Liver (tissue), 9 donors: ENCODE data around the gene YPEL5. TPM values are rescaled to one million over a fixed set of nuclear protein-coding genes. Genes with fewer than 3 reads are reported as not detected.

Experiments used
- DNase-seq: peaks from one replicate; pipeline ENCODE4 v3.0.0-alpha.2; 2017; ENCODE audit warnings: low spot score
- H3K27ac ChIP-seq, 2 donors: one replicate each; pipeline ENCODE4 v1.7.0; 2013; ENCODE audit warnings: inconsistent platforms in 2 of 2, low read length in 2 of 2, control low read depth in 1 of 2, low read depth in 1 of 2, mild to moderate bottlenecking in 1 of 2
- H3K27me3 ChIP-seq, 4 donors: one replicate each; pipeline versions ENCODE4 v1.6.1 to v1.7.0; 2013; ENCODE audit warnings: low read length in 3 of 4, inconsistent platforms in 1 of 4, mild to moderate bottlenecking in 1 of 4, moderate library complexity in 1 of 4; ENCODE audit not compliant: control insufficient read depth in 4 of 4, insufficient read depth in 4 of 4
- H3K36me3 ChIP-seq, 4 donors: one replicate each; pipeline versions ENCODE4 v1.6.1 to v1.7.0; 2013; ENCODE audit warnings: low read length in 3 of 4, mild to moderate bottlenecking in 3 of 4, low read depth in 1 of 4, moderate library complexity in 1 of 4; ENCODE audit not compliant: control insufficient read depth in 4 of 4, insufficient read depth in 3 of 4
- H3K4me1 ChIP-seq, 4 donors: one replicate each; pipeline versions ENCODE4 v1.6.1 to v1.7.0; 2013; ENCODE audit warnings: low read length in 3 of 4, mild to moderate bottlenecking in 3 of 4, moderate library complexity in 1 of 4; ENCODE audit not compliant: control insufficient read depth in 4 of 4, insufficient read depth in 4 of 4
- H3K4me3 ChIP-seq, 3 donors: one replicate each; pipeline versions ENCODE4 v1.6.1 to v1.7.0; 2013; ENCODE audit warnings: low read length in 3 of 3, control low read depth in 1 of 3, low read depth in 1 of 3, mild to moderate bottlenecking in 1 of 3
- H3K9ac ChIP-seq, 2 donors: one replicate each; pipeline ENCODE4 v1.7.0; 2013; ENCODE audit warnings: low read length in 2 of 2, mild to moderate bottlenecking in 2 of 2, moderate library complexity in 2 of 2, control low read depth in 1 of 2, low read depth in 1 of 2
- H3K9me3 ChIP-seq, 4 donors: one replicate each; pipeline versions ENCODE4 v1.6.1 to v1.7.0; 2013; ENCODE audit warnings: low read length in 3 of 4; ENCODE audit not compliant: control insufficient read depth in 4 of 4
- EGR1 ChIP-seq, 2 donors: IDR thresholded peaks; 2 replicates each; pipeline ENCODE4 v1.6.1; 2016 to 2018; ENCODE audit warnings: antibody characterized with exemption in 2 of 2, low read depth in 2 of 2
- FOXA1 ChIP-seq: IDR thresholded peaks from 2 replicates; pipeline ENCODE4 v1.6.1; 2016; ENCODE audit warnings: antibody characterized with exemption
- FOXA2 ChIP-seq: IDR thresholded peaks from 2 replicates; pipeline ENCODE4 v1.6.1; 2016; ENCODE audit warnings: antibody characterized with exemption
- GABPA ChIP-seq, 2 donors: IDR thresholded peaks in 1 of 2; conservative IDR thresholded peaks in 1 of 2; 2 replicates each; pipeline ENCODE4 v1.6.1; 2016; ENCODE audit warnings: antibody characterized with exemption in 2 of 2, mild to moderate bottlenecking in 1 of 2, moderate library complexity in 1 of 2
- HNF4A ChIP-seq, 2 donors: conservative IDR thresholded peaks; 2 replicates each; pipeline ENCODE4 v1.6.1; 2016; ENCODE audit warnings: antibody characterized with exemption in 2 of 2, mild to moderate bottlenecking in 2 of 2
- NR2F2 ChIP-seq: IDR thresholded peaks from 2 replicates; pipeline ENCODE4 v1.6.1; 2016; ENCODE audit warnings: antibody characterized with exemption
- RXRA ChIP-seq, 2 donors: IDR thresholded peaks; 2 replicates each; pipeline ENCODE4 v1.6.1; 2017 to 2018; ENCODE audit warnings: antibody characterized with exemption in 2 of 2, mild to moderate bottlenecking in 1 of 2
- SP1 ChIP-seq: IDR thresholded peaks from 2 replicates; pipeline ENCODE4 v1.6.1; 2018; ENCODE audit warnings: antibody characterized with exemption, mild to moderate bottlenecking
- TAF1 ChIP-seq: conservative IDR thresholded peaks from 2 replicates; pipeline ENCODE4 v1.6.1; 2016; ENCODE audit warnings: antibody characterized with exemption, mild to moderate bottlenecking
- YY1 ChIP-seq: IDR thresholded peaks from 2 replicates; pipeline ENCODE4 v1.6.1; 2016; ENCODE audit warnings: antibody characterized with exemption, mild to moderate bottlenecking
- WGBS: extraction: QIAGEN DNeasy Blood & Tissue Kit; methylation state at CpG from one replicate; pipeline ENCODE4 v1.1.7; 2013; 5-methylcytosine and 5-hydroxymethylcytosine counted together
- polyA plus RNA-seq, 2 donors: library from polyadenylated mRNA; stranded (reverse) in 1 of 2; unstranded in 1 of 2; fragments of 200-250 nt in 1 of 2; fragments of >200 nt in 1 of 2; fragmentation: Nextera tagmentation in 1 of 2; extraction: Ambion mirVana in 1 of 2; gene quantifications; one replicate each; pipeline versions ENCODE4 v1.2.1 to v1.2.3, GENCODE V29; 2013 to 2015
- total RNA-seq, 2 donors: library from RNA; depleted of rRNA; stranded (reverse); fragments of >200 nt; gene quantifications; one replicate each; pipeline ENCODE4 v1.2.3, GENCODE V29; 2014
- TF ChIP-seq, protein P1 (sequence below): IDR thresholded peaks from 2 replicates; pipeline ENCODE4 v1.6.1; 2016; ENCODE audit warnings: antibody characterized with exemption
- TF ChIP-seq, protein P2 (sequence below): IDR thresholded peaks from 2 replicates; pipeline ENCODE4 v1.6.1; 2016; ENCODE audit warnings: antibody characterized with exemption
- TF ChIP-seq, protein P3 (sequence below): IDR thresholded peaks from 2 replicates; pipeline ENCODE4 v1.6.1; 2016; ENCODE audit warnings: antibody characterized with exemption
- TF ChIP-seq, protein P4 (sequence below): fragments of 150-350 bp; IDR thresholded peaks from 2 replicates; pipeline ENCODE4 v1.5.1; 2017; ENCODE audit warnings: improper control_type of control experiment, low read depth, low read length; ENCODE audit not compliant: missing input control
- TF ChIP-seq, protein P5 (sequence below): IDR thresholded peaks from 2 replicates; pipeline ENCODE4 v1.6.1; 2016; ENCODE audit warnings: antibody characterized with exemption, mild to moderate bottlenecking
- donor health status: healthy.
- donor health status: healthy.
- donor health status: healthy.
- donor health status: healthy.
- donor health status: healthy.

Gene YPEL5
- total and polyA plus RNA-seq, 4 donors, result 20.4 to 62.8 (median 36.5) TPM

DNA sequence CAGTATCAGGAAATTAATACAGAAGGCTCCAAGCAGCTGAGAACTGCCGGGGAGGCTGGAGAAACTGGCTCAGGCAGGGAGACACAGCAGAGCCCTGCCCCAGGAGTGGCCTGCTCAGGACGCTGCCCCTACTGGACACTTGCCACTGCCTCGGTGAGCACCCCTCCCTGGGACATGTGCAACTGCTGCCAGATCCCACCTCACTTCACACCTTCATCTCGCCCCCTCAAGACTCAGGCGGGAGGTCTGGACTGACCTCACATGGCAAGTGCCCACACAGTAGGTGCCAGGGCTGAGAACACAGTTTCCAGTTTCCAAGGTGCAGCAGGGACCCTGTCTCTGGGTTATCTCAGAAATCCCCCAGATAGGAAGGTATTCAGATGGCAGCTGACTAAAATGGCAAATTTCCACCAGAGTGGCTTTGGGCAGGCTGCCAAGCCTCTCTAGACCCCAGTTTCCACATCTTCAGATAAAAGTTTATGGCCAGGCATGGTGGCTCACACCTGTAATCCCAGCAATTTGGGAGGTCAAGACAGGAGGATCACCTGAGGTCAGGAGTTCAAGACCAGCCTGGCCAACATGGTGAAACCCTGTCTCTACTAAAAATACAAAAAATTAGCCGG, 50.9 kb downstream of the YPEL5 start:
- no peak overlapping the region for H3K9ac ChIP-seq
- H3K27me3 ChIP-seq, result no peaks in the 10 kb centered on the region
- 80% methylated on average over 6 of the region's 6 CpGs for WGBS
- no peak overlapping the region for H3K27ac ChIP-seq
- no peaks in the 10 kb centered on the region for H3K36me3 ChIP-seq
- no peaks in the 10 kb centered on the region for H3K9me3 ChIP-seq
- no peak overlapping the region for H3K4me3 ChIP-seq
- H3K4me1 ChIP-seq, result no peaks in the 10 kb centered on the region
- no peak for TF ChIP-seq FOXA2
- TF ChIP-seq, protein P1, sequence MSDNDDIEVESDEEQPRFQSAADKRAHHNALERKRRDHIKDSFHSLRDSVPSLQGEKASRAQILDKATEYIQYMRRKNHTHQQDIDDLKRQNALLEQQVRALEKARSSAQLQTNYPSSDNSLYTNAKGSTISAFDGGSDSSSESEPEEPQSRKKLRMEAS, result no peak
- TF ChIP-seq, protein P2, sequence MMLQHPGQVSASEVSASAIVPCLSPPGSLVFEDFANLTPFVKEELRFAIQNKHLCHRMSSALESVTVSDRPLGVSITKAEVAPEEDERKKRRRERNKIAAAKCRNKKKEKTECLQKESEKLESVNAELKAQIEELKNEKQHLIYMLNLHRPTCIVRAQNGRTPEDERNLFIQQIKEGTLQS, result no peak
- no peak for DNase-seq

DNA sequence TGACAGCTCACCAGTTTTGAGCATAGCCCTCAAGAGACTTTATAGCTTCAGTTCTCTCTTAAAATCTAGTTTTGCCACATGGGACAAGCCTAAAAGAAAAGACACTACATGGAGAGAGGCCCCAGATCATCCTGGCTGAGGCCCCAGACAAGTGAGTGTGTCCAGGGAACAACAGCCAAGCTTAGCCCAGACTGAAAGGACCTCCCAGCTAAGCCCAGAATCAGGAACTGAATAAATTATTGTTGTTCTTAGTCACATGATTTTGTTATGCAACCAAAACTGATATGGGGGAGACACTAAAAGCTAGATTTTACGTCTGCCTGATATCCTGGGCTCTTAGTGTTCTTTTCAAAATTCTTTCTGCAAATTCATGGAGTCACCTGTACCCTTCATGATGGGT, 55.2 kb downstream of the YPEL5 start:
- no peak for DNase-seq
- Histone ChIP-seq H3K9me3 (no peaks in the 10 kb centered on the region), H3K4me3 (no peak overlapping the region), H3K4me1 (no peaks in the 10 kb centered on the region), H3K27ac (no peak overlapping the region), H3K27me3 (no peaks in the 10 kb centered on the region), H3K9ac (no peak overlapping the region), H3K36me3 (no peaks in the 10 kb centered on the region)
- TF ChIP-seq SP1, result no peak
- TF ChIP-seq, protein P3, sequence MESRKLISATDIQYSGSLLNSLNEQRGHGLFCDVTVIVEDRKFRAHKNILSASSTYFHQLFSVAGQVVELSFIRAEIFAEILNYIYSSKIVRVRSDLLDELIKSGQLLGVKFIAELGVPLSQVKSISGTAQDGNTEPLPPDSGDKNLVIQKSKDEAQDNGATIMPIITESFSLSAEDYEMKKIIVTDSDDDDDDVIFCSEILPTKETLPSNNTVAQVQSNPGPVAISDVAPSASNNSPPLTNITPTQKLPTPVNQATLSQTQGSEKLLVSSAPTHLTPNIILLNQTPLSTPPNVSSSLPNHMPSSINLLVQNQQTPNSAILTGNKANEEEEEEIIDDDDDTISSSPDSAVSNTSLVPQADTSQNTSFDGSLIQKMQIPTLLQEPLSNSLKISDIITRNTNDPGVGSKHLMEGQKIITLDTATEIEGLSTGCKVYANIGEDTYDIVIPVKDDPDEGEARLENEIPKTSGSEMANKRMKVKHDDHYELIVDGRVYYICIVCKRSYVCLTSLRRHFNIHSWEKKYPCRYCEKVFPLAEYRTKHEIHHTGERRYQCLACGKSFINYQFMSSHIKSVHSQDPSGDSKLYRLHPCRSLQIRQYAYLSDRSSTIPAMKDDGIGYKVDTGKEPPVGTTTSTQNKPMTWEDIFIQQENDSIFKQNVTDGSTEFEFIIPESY, result no peak
- no peak for TF ChIP-seq YY1
- no peak for TF ChIP-seq RXRA (IDR thresholded peaks at IDR 0.05)
- TF ChIP-seq GABPA (IDR thresholded peaks at IDR 0.05 in 1 of 2, conservative IDR thresholded peaks at IDR 0.05 in 1 of 2), result no peak
- TF ChIP-seq, protein P2, result no peak
- no peak for TF ChIP-seq EGR1 (IDR thresholded peaks at IDR 0.05; ENCODE audit: low read depth in 2 of 2)
- 35% methylated on average over 1 of the region's 1 CpG for WGBS

DNA sequence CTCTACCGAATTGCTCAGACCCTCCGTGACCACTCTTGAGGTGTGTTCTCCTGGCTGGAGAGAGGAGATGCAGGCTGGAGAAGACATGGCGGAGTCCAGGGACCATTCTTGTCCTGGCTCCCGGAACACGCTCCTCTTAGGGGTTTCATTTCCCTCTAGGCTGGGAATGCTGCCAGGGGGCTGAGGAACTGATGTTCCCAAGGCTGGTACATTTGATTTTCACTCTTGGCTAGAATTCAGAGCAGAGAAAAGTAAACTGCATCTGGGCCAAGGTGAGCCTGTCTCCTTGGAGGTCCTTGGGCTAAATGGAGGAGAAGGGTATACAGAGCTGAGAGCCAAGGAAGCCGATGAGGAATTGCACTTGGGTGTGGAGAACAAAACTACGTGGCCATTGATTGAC, 56.3 kb downstream of the YPEL5 start:
- H3K4me3 ChIP-seq, result no peak overlapping the region
- H3K9ac ChIP-seq, result no peak overlapping the region
- DNase-seq, result no peak
- TF ChIP-seq GABPA (IDR thresholded peaks at IDR 0.05 in 1 of 2, conservative IDR thresholded peaks at IDR 0.05 in 1 of 2) (no peak), RXRA (IDR thresholded peaks at IDR 0.05) (no peak), EGR1 (IDR thresholded peaks at IDR 0.05; ENCODE audit: low read depth in 2 of 2) (no peak), NR2F2 (no peak), HNF4A (conservative IDR thresholded peaks at IDR 0.05) (no peak), FOXA1 (no peak), YY1 (no peak), FOXA2 (no peak), TAF1 (no peak)
- TF ChIP-seq, protein P3, result no peak
- TF ChIP-seq, protein P1, result no peak
- TF ChIP-seq, protein P4, sequence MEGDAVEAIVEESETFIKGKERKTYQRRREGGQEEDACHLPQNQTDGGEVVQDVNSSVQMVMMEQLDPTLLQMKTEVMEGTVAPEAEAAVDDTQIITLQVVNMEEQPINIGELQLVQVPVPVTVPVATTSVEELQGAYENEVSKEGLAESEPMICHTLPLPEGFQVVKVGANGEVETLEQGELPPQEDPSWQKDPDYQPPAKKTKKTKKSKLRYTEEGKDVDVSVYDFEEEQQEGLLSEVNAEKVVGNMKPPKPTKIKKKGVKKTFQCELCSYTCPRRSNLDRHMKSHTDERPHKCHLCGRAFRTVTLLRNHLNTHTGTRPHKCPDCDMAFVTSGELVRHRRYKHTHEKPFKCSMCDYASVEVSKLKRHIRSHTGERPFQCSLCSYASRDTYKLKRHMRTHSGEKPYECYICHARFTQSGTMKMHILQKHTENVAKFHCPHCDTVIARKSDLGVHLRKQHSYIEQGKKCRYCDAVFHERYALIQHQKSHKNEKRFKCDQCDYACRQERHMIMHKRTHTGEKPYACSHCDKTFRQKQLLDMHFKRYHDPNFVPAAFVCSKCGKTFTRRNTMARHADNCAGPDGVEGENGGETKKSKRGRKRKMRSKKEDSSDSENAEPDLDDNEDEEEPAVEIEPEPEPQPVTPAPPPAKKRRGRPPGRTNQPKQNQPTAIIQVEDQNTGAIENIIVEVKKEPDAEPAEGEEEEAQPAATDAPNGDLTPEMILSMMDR, result no peak
- TF ChIP-seq, protein P5, sequence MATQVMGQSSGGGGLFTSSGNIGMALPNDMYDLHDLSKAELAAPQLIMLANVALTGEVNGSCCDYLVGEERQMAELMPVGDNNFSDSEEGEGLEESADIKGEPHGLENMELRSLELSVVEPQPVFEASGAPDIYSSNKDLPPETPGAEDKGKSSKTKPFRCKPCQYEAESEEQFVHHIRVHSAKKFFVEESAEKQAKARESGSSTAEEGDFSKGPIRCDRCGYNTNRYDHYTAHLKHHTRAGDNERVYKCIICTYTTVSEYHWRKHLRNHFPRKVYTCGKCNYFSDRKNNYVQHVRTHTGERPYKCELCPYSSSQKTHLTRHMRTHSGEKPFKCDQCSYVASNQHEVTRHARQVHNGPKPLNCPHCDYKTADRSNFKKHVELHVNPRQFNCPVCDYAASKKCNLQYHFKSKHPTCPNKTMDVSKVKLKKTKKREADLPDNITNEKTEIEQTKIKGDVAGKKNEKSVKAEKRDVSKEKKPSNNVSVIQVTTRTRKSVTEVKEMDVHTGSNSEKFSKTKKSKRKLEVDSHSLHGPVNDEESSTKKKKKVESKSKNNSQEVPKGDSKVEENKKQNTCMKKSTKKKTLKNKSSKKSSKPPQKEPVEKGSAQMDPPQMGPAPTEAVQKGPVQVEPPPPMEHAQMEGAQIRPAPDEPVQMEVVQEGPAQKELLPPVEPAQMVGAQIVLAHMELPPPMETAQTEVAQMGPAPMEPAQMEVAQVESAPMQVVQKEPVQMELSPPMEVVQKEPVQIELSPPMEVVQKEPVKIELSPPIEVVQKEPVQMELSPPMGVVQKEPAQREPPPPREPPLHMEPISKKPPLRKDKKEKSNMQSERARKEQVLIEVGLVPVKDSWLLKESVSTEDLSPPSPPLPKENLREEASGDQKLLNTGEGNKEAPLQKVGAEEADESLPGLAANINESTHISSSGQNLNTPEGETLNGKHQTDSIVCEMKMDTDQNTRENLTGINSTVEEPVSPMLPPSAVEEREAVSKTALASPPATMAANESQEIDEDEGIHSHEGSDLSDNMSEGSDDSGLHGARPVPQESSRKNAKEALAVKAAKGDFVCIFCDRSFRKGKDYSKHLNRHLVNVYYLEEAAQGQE, result no peak
- WGBS, result 88% methylated on average over 7 of the region's 7 CpGs
- no peak overlapping the region for H3K27ac ChIP-seq
- no peaks in the 10 kb centered on the region for H3K27me3 ChIP-seq
- H3K4me1 ChIP-seq, result no peaks in the 10 kb centered on the region
- no peaks in the 10 kb centered on the region for H3K36me3 ChIP-seq
- H3K9me3 ChIP-seq, result no peaks in the 10 kb centered on the region
